SK-N-SH (cell line): Measurements from ENCODE around the gene RPS6KA2. TPM values are rescaled to one million over a fixed set of nuclear protein-coding genes. Genes with fewer than 3 reads are reported as not detected.

Experiments used
- CTCF ChIA-PET: fragments of 300-600, 350-600 bp; formaldehyde crosslinking; extraction: SDS; loops from one replicate; lab custom pipeline; 2021; lab: Yijun Ruan, JAX
- POLR2A ChIA-PET: fragments of 350-600 bp; sonication (Branson Sonifier 250); formaldehyde crosslinking; extraction: SDS; loops from one replicate; lab custom pipeline; 2020; ENCODE audit warnings: antibody characterized with exemption, inconsistent platforms; lab: Yijun Ruan, JAX
- DNase-seq: peaks from one replicate; pipeline ENCODE4 v3.0.0; 2012
- H2AFZ ChIP-seq: fragments of 200-600 bp; sonication (generic); 2 replicates; pipeline ENCODE4 v1.8.1; 2016; ENCODE audit warnings: antibody characterized with exemption, mild to moderate bottlenecking, low read depth
- H3F3A ChIP-seq: fragments of 200-600 bp; sonication (generic); replicated peaks from 2 replicates; pipeline ENCODE3; 2016; ENCODE audit warnings: antibody characterized with exemption, mild to moderate bottlenecking; ENCODE audit not compliant: insufficient read depth
- H3K27ac ChIP-seq, 2 experiments: fragments of 200-500 bp in 1 of 2; fragments of 200-600 bp in 1 of 2; sonication (Bioruptor generic) in 1 of 2; sonication (generic), shearing (Covaris generic) in 1 of 2; 2 replicates each; pipeline versions ENCODE4 v1.5.1 to v1.6.1; 2014 to 2016; ENCODE audit warnings: low read depth in 2 of 2, inconsistent platforms in 1 of 2, low read length in 1 of 2, mild to moderate bottlenecking in 1 of 2, mixed read lengths in 1 of 2
- H3K27me3 ChIP-seq: fragments of 200-600 bp; sonication (generic), shearing (Covaris generic); 2 replicates; pipeline ENCODE4 v1.6.1; 2016; ENCODE audit warnings: mixed run types; ENCODE audit not compliant: insufficient read depth
- H3K36me3 ChIP-seq, 2 experiments: fragments of 200-500 bp in 1 of 2; fragments of 200-600 bp in 1 of 2; sonication (Bioruptor generic) in 1 of 2; sonication (generic) in 1 of 2; replicated peaks in 1 of 2; 2 replicates each; pipeline versions ENCODE3 to v1.5.1; 2014 to 2016; ENCODE audit warnings: low read length in 1 of 2, mild to moderate bottlenecking in 1 of 2; ENCODE audit not compliant: insufficient read depth in 2 of 2, control insufficient read depth in 1 of 2
- H3K4me1 ChIP-seq, 2 experiments: fragments of 200-500 bp in 1 of 2; fragments of 200-600 bp in 1 of 2; sonication (Bioruptor generic) in 1 of 2; sonication (generic), shearing (Covaris generic) in 1 of 2; 2 replicates each; pipeline versions ENCODE4 v1.5.1 to v1.6.1; 2014 to 2016; ENCODE audit warnings: low read depth in 1 of 2, low read length in 1 of 2, mixed run types in 1 of 2; ENCODE audit not compliant: insufficient read depth in 2 of 2, control insufficient read depth in 1 of 2
- H3K4me2 ChIP-seq: fragments of 200-600 bp; sonication (generic), shearing (Covaris generic); 2 replicates; pipeline ENCODE4 v1.6.1; 2017; ENCODE audit warnings: mixed run types
- H3K4me3 ChIP-seq, 2 experiments: fragments of 200-500 bp in 1 of 2; fragments of 200-600 bp in 1 of 2; sonication (Bioruptor generic) in 1 of 2; sonication (generic), shearing (Covaris generic) in 1 of 2; 2 replicates each; pipeline versions ENCODE4 v1.5.1 to v1.8.1; 2014 to 2016; ENCODE audit warnings: low read depth in 2 of 2, inconsistent platforms in 1 of 2, low read length in 1 of 2, mild to moderate bottlenecking in 1 of 2, mixed read lengths in 1 of 2, moderate library complexity in 1 of 2
- H3K79me2 ChIP-seq: fragments of 200-600 bp; sonication (generic); 2 replicates; pipeline ENCODE4 v1.8.1; 2017; ENCODE audit warnings: mild to moderate bottlenecking; ENCODE audit not compliant: insufficient read depth
- H3K9ac ChIP-seq: fragments of 200-600 bp; sonication (generic); 2 replicates; pipeline ENCODE4 v1.6.1; 2017; ENCODE audit warnings: mixed run types
- H3K9me2 ChIP-seq: fragments of 200-600 bp; sonication (generic); 2 replicates; pipeline ENCODE4 v1.6.1; 2017; ENCODE audit warnings: mixed run types
- H3K9me3 ChIP-seq: fragments of 200-600 bp; sonication (generic); 2 replicates; pipeline ENCODE4 v1.6.1; 2017; ENCODE audit warnings: mixed run types, mild to moderate bottlenecking, moderate library complexity
- H4K20me1 ChIP-seq: fragments of 200-600 bp; sonication (generic); 2 replicates; pipeline ENCODE4 v1.6.1; 2017; ENCODE audit warnings: mild to moderate bottlenecking, mixed run types; ENCODE audit not compliant: insufficient read depth
- ELF1 ChIP-seq: IDR thresholded peaks from 2 replicates; pipeline ENCODE4 v1.4.0; 2012
- EP300 ChIP-seq, 2 experiments: IDR thresholded peaks; 2 replicates each; pipeline versions ENCODE4 v1.4.0 to v1.6.1; 2012; ENCODE audit warnings: borderline replicate concordance in 1 of 2, low read depth in 1 of 2, low read length in 1 of 2
- EZH2phosphoT487 ChIP-seq: fragments of 200-600 bp; sonication (generic); IDR thresholded peaks from 2 replicates; pipeline ENCODE4 v1.6.1; 2017; ENCODE audit warnings: low read depth, mixed run types, mild to moderate bottlenecking, antibody characterized with exemption, moderate library complexity, borderline replicate concordance
- GABPA ChIP-seq: IDR thresholded peaks from 2 replicates; pipeline ENCODE4 v1.4.0; 2012; ENCODE audit warnings: low read depth, mild to moderate bottlenecking
- IRF3 ChIP-seq: fragments of 150-350 bp; IDR thresholded peaks from 2 replicates; pipeline ENCODE4 v1.6.1; 2016; ENCODE audit warnings: mild to moderate bottlenecking, low read depth, low read length
- MEF2A ChIP-seq: IDR thresholded peaks from 2 replicates; pipeline ENCODE4 v1.4.0; 2012; ENCODE audit warnings: low read depth, borderline replicate concordance
- MXI1 ChIP-seq: IDR thresholded peaks from 2 replicates; pipeline ENCODE4 v1.6.1; 2012; ENCODE audit warnings: mild to moderate bottlenecking, low read depth, low read length, improper control_type of control experiment
- NFIC ChIP-seq: IDR thresholded peaks from 2 replicates; pipeline ENCODE4 v1.4.0; 2012; ENCODE audit warnings: borderline replicate concordance
- PBX3 ChIP-seq: IDR thresholded peaks from 2 replicates; pipeline ENCODE4; 2012
- RCOR1 ChIP-seq: fragments of 150-350 bp; IDR thresholded peaks from 2 replicates; pipeline ENCODE4 v1.6.1; 2017; ENCODE audit warnings: antibody characterized with exemption, low read length
- RFX5 ChIP-seq: IDR thresholded peaks from 2 replicates; pipeline ENCODE4 v1.6.1; 2012; ENCODE audit warnings: mild to moderate bottlenecking, improper control_type of control experiment, low read length
- SMC3 ChIP-seq: IDR thresholded peaks from 2 replicates; pipeline ENCODE4 v1.6.1; 2012; ENCODE audit warnings: low read depth, low read length, improper control_type of control experiment
- TAF1 ChIP-seq: IDR thresholded peaks from 2 replicates; pipeline ENCODE4 v1.6.1; 2012; ENCODE audit warnings: low read depth, mild to moderate bottlenecking, low read length, moderate library complexity, borderline replicate concordance
- TEAD4 ChIP-seq: IDR thresholded peaks from 2 replicates; pipeline ENCODE4 v1.4.0; 2012; ENCODE audit warnings: mild to moderate bottlenecking, borderline replicate concordance; ENCODE audit not compliant: insufficient read depth
- USF1 ChIP-seq: IDR thresholded peaks from 2 replicates; pipeline ENCODE4 v1.4.0; 2012; ENCODE audit warnings: low read depth, borderline replicate concordance
- YY1 ChIP-seq: IDR thresholded peaks from 2 replicates; pipeline ENCODE4 v1.4.0; 2012; ENCODE audit warnings: low read depth, mild to moderate bottlenecking
- ZBTB33 ChIP-seq: IDR thresholded peaks from 2 replicates; pipeline ENCODE4 v1.4.0; 2012; ENCODE audit warnings: low read depth, borderline replicate concordance
- WGBS: methylation state at CpG from one replicate; pipeline ENCODE4 v1.1.6; 2017; ENCODE audit warnings: low lambda C conversion rate; 5-methylcytosine and 5-hydroxymethylcytosine counted together
- polyA plus RNA-seq, 3 experiments: library from polyadenylated mRNA; depleted of rRNA; stranded (reverse); fragments of >200 nt; gene quantifications; 2 replicates each; pipeline ENCODE4 v1.2.3, GENCODE V29; 2012
- TF ChIP-seq, protein P1 (sequence below): fragments of 150-350 bp; IDR thresholded peaks from 2 replicates; pipeline ENCODE4 v1.6.1; 2017; ENCODE audit warnings: antibody characterized with exemption, low read length, low read depth, borderline replicate concordance
- TF ChIP-seq, protein P2 (sequence below): IDR thresholded peaks from 2 replicates; pipeline ENCODE4 v1.6.1; 2012; ENCODE audit warnings: mild to moderate bottlenecking, low read depth, low read length, moderate library complexity

The RPS6KA2 gene
- polyA plus RNA-seq, 1 of the 3 experiments (the other 2 are of a cell fraction) = 59.5 TPM

DNA sequence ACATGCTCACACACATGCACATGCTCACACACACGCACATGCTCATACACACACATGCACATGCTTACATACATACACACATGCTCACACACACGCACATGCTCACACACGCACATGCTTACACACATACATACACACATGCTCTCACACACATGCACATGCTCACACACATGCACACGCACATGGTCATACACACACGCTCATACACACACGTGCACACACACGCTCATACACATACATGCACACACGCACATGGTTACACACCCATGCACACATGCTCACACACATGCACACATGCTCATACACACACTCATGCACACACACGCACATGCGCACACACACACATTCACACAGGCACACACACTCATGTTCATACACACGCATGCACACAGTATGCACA, 20.8 kb upstream of the RPS6KA2 start:
- no peaks in the 10 kb centered on the region for H3F3A ChIP-seq
- H3K9ac ChIP-seq = no peak overlapping the region
- no peaks in the 10 kb centered on the region for H3K9me2 ChIP-seq
- H4K20me1 ChIP-seq = no peaks in the 10 kb centered on the region
- H3K9me3 ChIP-seq = no peaks in the 10 kb centered on the region
- ChIA-PET POLR2A (no interaction called here), CTCF (no interaction called here)
- 89% methylated on average over 11 of the region's 11 CpGs for WGBS
- no peaks in the 10 kb centered on the region for H3K79me2 ChIP-seq
- H3K4me1 ChIP-seq = peaks cover 0 to 40% of the 10 kb centered on the region in 2 experiments; a peak in 3 of 4 replicates
- no peak for DNase-seq
- no peak overlapping the region for H2AFZ ChIP-seq
- H3K27me3 ChIP-seq = no peaks in the 10 kb centered on the region
- H3K27ac ChIP-seq = no peak overlapping the region
- H3K4me2 ChIP-seq = no peak overlapping the region
- H3K36me3 ChIP-seq = no peaks in the 10 kb centered on the region
- TF ChIP-seq, protein P1, sequence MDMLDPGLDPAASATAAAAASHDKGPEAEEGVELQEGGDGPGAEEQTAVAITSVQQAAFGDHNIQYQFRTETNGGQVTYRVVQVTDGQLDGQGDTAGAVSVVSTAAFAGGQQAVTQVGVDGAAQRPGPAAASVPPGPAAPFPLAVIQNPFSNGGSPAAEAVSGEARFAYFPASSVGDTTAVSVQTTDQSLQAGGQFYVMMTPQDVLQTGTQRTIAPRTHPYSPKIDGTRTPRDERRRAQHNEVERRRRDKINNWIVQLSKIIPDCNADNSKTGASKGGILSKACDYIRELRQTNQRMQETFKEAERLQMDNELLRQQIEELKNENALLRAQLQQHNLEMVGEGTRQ = no peak
- no peak for TF ChIP-seq MEF2A
- TF ChIP-seq MXI1 = no peak
- TF ChIP-seq USF1 = no peak
- no peak for TF ChIP-seq PBX3
- TF ChIP-seq EP300 (IDR thresholded peaks at IDR 0.05; ENCODE audit: borderline replicate concordance in 1 of 2, low read depth in 1 of 2, low read length in 1 of 2) = no peak
- TF ChIP-seq SMC3 = no peak
- no peak for TF ChIP-seq YY1
- no peak for TF ChIP-seq RCOR1
- H3K4me3 ChIP-seq = no peak overlapping the region

- no peak overlapping the region for H3K4me2 ChIP-seq
- 79% methylated on average over 9 of the region's 9 CpGs for WGBS
- H3K4me1 ChIP-seq = peaks cover 0 to 32% of the 10 kb centered on the region in 2 experiments; a peak in 2 of 4 replicates
- no peaks in the 10 kb centered on the region for H3K79me2 ChIP-seq
- no peak overlapping the region for H2AFZ ChIP-seq
- H3F3A ChIP-seq = no peaks in the 10 kb centered on the region
- no peak for DNase-seq
- no peaks in the 10 kb centered on the region for H3K27me3 ChIP-seq
- H3K9me3 ChIP-seq = no peaks in the 10 kb centered on the region
- H3K9me2 ChIP-seq = no peaks in the 10 kb centered on the region
- no peak overlapping the region for H3K4me3 ChIP-seq
- CTCF ChIA-PET = no interaction called here
- no peak overlapping the region for H3K27ac ChIP-seq
- POLR2A ChIA-PET = no interaction called here
- no peaks in the 10 kb centered on the region for H3K36me3 ChIP-seq
- no peak overlapping the region for H3K9ac ChIP-seq
- no peaks in the 10 kb centered on the region for H4K20me1 ChIP-seq
- TF ChIP-seq SMC3 (no peak), EZH2phosphoT487 (no peak), GABPA (no peak), TEAD4 (no peak), MXI1 (no peak), ZBTB33 (no peak), IRF3 (no peak), NFIC (no peak), TAF1 (no peak), RFX5 (no peak), ELF1 (no peak)
- TF ChIP-seq, protein P2, sequence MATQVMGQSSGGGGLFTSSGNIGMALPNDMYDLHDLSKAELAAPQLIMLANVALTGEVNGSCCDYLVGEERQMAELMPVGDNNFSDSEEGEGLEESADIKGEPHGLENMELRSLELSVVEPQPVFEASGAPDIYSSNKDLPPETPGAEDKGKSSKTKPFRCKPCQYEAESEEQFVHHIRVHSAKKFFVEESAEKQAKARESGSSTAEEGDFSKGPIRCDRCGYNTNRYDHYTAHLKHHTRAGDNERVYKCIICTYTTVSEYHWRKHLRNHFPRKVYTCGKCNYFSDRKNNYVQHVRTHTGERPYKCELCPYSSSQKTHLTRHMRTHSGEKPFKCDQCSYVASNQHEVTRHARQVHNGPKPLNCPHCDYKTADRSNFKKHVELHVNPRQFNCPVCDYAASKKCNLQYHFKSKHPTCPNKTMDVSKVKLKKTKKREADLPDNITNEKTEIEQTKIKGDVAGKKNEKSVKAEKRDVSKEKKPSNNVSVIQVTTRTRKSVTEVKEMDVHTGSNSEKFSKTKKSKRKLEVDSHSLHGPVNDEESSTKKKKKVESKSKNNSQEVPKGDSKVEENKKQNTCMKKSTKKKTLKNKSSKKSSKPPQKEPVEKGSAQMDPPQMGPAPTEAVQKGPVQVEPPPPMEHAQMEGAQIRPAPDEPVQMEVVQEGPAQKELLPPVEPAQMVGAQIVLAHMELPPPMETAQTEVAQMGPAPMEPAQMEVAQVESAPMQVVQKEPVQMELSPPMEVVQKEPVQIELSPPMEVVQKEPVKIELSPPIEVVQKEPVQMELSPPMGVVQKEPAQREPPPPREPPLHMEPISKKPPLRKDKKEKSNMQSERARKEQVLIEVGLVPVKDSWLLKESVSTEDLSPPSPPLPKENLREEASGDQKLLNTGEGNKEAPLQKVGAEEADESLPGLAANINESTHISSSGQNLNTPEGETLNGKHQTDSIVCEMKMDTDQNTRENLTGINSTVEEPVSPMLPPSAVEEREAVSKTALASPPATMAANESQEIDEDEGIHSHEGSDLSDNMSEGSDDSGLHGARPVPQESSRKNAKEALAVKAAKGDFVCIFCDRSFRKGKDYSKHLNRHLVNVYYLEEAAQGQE = no peak
Measured at GRCh38 chr6:166646716-166647115, 19.7 kb upstream of the RPS6KA2 start.
